ENCODE results near the gene ZNF391. TPM values are rescaled to one million over a fixed set of nuclear protein-coding genes. Genes with fewer than 3 reads are reported as not detected.

ZNF391 gene
- total and polyA plus RNA-seq, 2 of the 4 experiments (the other 2 are of a cell fraction): 0.18 to 0.22 TPM

DNA sequence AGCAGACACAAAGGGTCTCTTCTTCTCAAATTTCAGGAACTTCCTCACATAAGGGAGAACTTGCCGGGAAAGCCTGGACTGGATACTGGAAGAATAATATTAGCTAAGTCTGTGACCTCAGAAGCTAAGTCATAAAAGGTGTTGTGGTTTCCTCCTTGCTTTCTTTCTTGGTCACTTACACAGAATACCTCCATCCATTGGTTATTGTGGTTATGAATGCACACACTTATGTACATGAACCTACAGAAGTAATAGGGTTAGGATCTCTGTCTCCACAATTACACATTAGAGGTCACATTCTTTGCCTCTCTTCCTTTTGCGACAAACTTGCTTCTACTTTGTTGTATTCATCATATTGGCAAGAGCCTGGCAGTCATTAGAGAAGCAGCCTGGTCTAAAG, 40.4 kb downstream of the ZNF391 start:
- Histone ChIP-seq H4K5ac (ENCODE audit: low read depth, low read length) (no peak overlapping the region), H3K9ac (ENCODE audit: low read depth, low read length) (no peak overlapping the region), H3K9me3 (ENCODE audit: control insufficient read depth, insufficient read depth, low read length) (peaks cover under 1% of the 10 kb centered on the region; the same call in 1 of the 2 replicates), H3K23ac (ENCODE audit: low read depth, low read length) (no peak overlapping the region), H2AK5ac (ENCODE audit: low read depth, low read length) (no peak overlapping the region), H3K36me3 (ENCODE audit: control insufficient read depth, insufficient read depth, low read length) (no peaks in the 10 kb centered on the region), H3K27ac (ENCODE audit: insufficient read depth, low read length) (no peak overlapping the region), H3K4me3 (ENCODE audit: insufficient read depth, low read depth, low read length) (no peak overlapping the region), H2BK5ac (ENCODE audit: low read depth, low read length, poor library complexity, severe bottlenecking) (no peak overlapping the region), H3K56ac (ENCODE audit: extremely low read depth, insufficient read depth, low read length) (no peak overlapping the region), H2BK15ac (ENCODE audit: low read depth, low read length) (no peak overlapping the region), H3K18ac (ENCODE audit: low read depth, low read length) (no peak overlapping the region), H2AFZ (replicated peaks; ENCODE audit: low read length, poor library complexity) (no peak overlapping the region), H2AK9ac (replicated peaks; ENCODE audit: low read depth, low read length, poor library complexity) (no peak overlapping the region), H3K14ac (replicated peaks; ENCODE audit: low read depth, low read length) (no peak overlapping the region), H4K8ac (ENCODE audit: low read depth in 2 of 2, low read length in 2 of 2) (no peak overlapping the region), H3K4ac (ENCODE audit: low read depth, low read length) (no peak overlapping the region), H3K79me1 (ENCODE audit: low read depth in 1 of 2, low read length in 2 of 2) (no peaks in the 10 kb centered on the region), H3K9me1 (ENCODE audit: insufficient read depth, low read length) (no peaks in the 10 kb centered on the region), H4K20me1 (ENCODE audit: insufficient read depth, low read length) (no peaks in the 10 kb centered on the region), H3K27me3 (ENCODE audit: control insufficient read depth, insufficient read depth, low read length) (no peaks in the 10 kb centered on the region), H3K4me2 (ENCODE audit: low read depth, low read length) (no peak overlapping the region), H3K4me1 (ENCODE audit: control insufficient read depth, insufficient read depth, low read length) (no peaks in the 10 kb centered on the region), H2BK20ac (ENCODE audit: low read depth, low read length) (no peak overlapping the region), H4K91ac (ENCODE audit: insufficient read depth, low read depth, low read length) (no peak overlapping the region), H2BK120ac (ENCODE audit: low read depth, low read length) (no peak overlapping the region)
- intact Hi-C loops (cut with micrococcal nuclease) (no loop called here), in situ Hi-C loops (cut with MboI; ENCODE audit: low sequenced_read_pairs) (no loop called here), dilution Hi-C loops (cut with HindIII; ENCODE audit: low sequenced_read_pairs, unreplicated experiment) (no loop called here)
- ATAC-seq (ENCODE audit: low read depth) (no peak), DNase-seq (no peak)
- ChIA-PET POLR2A (ENCODE audit: unreplicated experiment) (no interaction called here), CTCF (no interaction called here)
- TF ChIP-seq POLR2A (IDR thresholded peaks at IDR 0.05; ENCODE audit: low read depth, low read length) (no peak), RAD21 (IDR thresholded peaks at IDR 0.05; ENCODE audit: low read length) (no peak), MAZ (IDR thresholded peaks at IDR 0.05; ENCODE audit: borderline replicate concordance, low read depth, low read length) (no peak), MXI1 (IDR thresholded peaks at IDR 0.05; ENCODE audit: borderline replicate concordance, low read depth, low read length) (no peak), USF2 (IDR thresholded peaks at IDR 0.05; ENCODE audit: low read depth, low read length) (no peak)
- WGBS, 2 experiments (ENCODE audit: extremely low coverage in 2 of 2, insufficient read length in 1 of 2): 80% methylated on average over 1 of the region's 2 CpGs; no CpG with 5 or more reads in 1 of the 2 experiments
- no TSS peak for BruUV-seq (replicated peaks)
